Measurements from ENCODE around the gene NOS3.

- no peak for TF ChIP-seq CTCF (IDR thresholded peaks at IDR 0.05; ENCODE audit: extremely low read depth in 1 of 2, insufficient read depth in 1 of 2, low read depth in 1 of 2, low read length in 2 of 2)
- no peak for TF ChIP-seq POLR2A (IDR thresholded peaks at IDR 0.05; ENCODE audit: low read depth, low read length)
- no peak for TF ChIP-seq EZH2 (IDR thresholded peaks at IDR 0.05; ENCODE audit: borderline replicate concordance, low read depth, low read length, severe bottlenecking)
- no peak for TF ChIP-seq POLR2AphosphoS5 (IDR thresholded peaks at IDR 0.05; ENCODE audit: insufficient read depth, low read depth, low read length)
- TF ChIP-seq GATA2 (IDR thresholded peaks at IDR 0.05; ENCODE audit: insufficient read depth, insufficient read length, low read depth, low read length) = no peak
Observed at GRCh38 chr7:150965273-150965830, 25.5 kb upstream of the NOS3 start.
